Psoas muscle (tissue), 8 donors: ENCODE results near the gene TBC1D5. TPM values are rescaled to one million over a fixed set of nuclear protein-coding genes. Genes with fewer than 3 reads are reported as not detected.

Source experiments
- ATAC-seq, 4 donors: fragments of 200-7000 bp; cut with Tn5 transposase; one replicate each; pipeline ENCODE4 v1.9.1; 2020; ENCODE audit warnings: moderate library complexity in 3 of 4, mild to moderate bottlenecking in 2 of 4
- DNase-seq, 2 donors: peaks; one replicate each; pipeline ENCODE4 v3.0.0-alpha.2; 2020
- H3K27ac ChIP-seq: fragments of 200-600 bp; one replicate; pipeline ENCODE4 v1.8.0; 2022
- H3K27me3 ChIP-seq, 3 donors: fragments of 200-600 bp in 1 of 3; one replicate each; pipeline versions ENCODE4 v1.6.1 to v1.8.0; 2013 to 2022; ENCODE audit warnings: low read length in 2 of 3, mild to moderate bottlenecking in 2 of 3, moderate library complexity in 1 of 3; ENCODE audit not compliant: insufficient read depth in 3 of 3
- H3K36me3 ChIP-seq, 2 donors: fragments of 200-600 bp in 1 of 2; one replicate each; pipeline versions ENCODE4 v1.6.1 to v1.8.0; 2013 to 2022; ENCODE audit warnings: low read depth in 1 of 2, mild to moderate bottlenecking in 1 of 2, moderate library complexity in 1 of 2; ENCODE audit not compliant: insufficient read depth in 1 of 2
- H3K4me1 ChIP-seq: fragments of 200-600 bp; one replicate; pipeline ENCODE4 v1.8.0; 2022
- H3K4me3 ChIP-seq: fragments of 200-600 bp; one replicate; pipeline ENCODE4 v1.8.0; 2022; ENCODE audit warnings: mild to moderate bottlenecking
- H3K9me3 ChIP-seq: fragments of 200-600 bp; one replicate; pipeline ENCODE4 v1.8.0; 2022
- WGBS, 3 donors: extraction: QIAGEN DNeasy Blood & Tissue Kit; methylation state at CpG; one replicate each; pipeline versions ENCODE4 v1.1.6 to v1.1.7; 2013; 5-methylcytosine and 5-hydroxymethylcytosine counted together
- intact Hi-C, 2 donors: fragments of 100-400 bp; cut with DNase I; formaldehyde crosslinking; loops; one replicate each; pipeline versions ENCODE4 v1.11.0 to v1.14.2; 2022
- polyA plus RNA-seq, 3 donors: library from polyadenylated mRNA; stranded (reverse); fragments of 200-250 nt; gene quantifications; one replicate each; pipeline ENCODE4 v1.2.3, GENCODE V29; 2013
- total RNA-seq, 4 donors: library from RNA; stranded (reverse); fragmentation: NEBNext Ultra II Directional in 2 of 4; extraction: Animal tissue kit (Norgen Biotek cat#: 25700) in 2 of 4; gene quantifications; one replicate each; pipeline versions ENCODE4 v1.2.1 to v1.2.4, GENCODE V29; 2021 to 2023
- TF ChIP-seq, protein P1 (sequence below): fragments of 200-600 bp; IDR thresholded peaks from one replicate; pipeline ENCODE4 v1.8.0; 2022; ENCODE audit warnings: antibody characterized with exemption
- donor health status: healthy with polysubstance abuse.
- donor health status: DM: no; HTN: no; CAD: no; lungs with moderate emphysema.
- donor health status: Bipolar disorder and iron deficiency.
- donor health status: healthy.
- donor health status: DM: yes; HTN: yes; CAD: no.
- donor health status: DM: no; HTN: no; CAD: no.
- donor health status: DM: no; HTN: no; CAD: no.
- donor health status: DM: yes; HTN: yes; CAD: no.

The TBC1D5 gene
- total and polyA plus RNA-seq, 7 donors, result 4.3 to 20.4 (median 13.3) TPM

- ATAC-seq (no peak), DNase-seq (no peak)
- H3K4me1 ChIP-seq, result peaks cover 42% of the 10 kb centered on the region
- WGBS, 3 donors, result 12 to 37% (median 16%) methylated on average over 3 of the region's 3 CpGs
- no peak overlapping the region for H3K27ac ChIP-seq
- TF ChIP-seq, protein P1, sequence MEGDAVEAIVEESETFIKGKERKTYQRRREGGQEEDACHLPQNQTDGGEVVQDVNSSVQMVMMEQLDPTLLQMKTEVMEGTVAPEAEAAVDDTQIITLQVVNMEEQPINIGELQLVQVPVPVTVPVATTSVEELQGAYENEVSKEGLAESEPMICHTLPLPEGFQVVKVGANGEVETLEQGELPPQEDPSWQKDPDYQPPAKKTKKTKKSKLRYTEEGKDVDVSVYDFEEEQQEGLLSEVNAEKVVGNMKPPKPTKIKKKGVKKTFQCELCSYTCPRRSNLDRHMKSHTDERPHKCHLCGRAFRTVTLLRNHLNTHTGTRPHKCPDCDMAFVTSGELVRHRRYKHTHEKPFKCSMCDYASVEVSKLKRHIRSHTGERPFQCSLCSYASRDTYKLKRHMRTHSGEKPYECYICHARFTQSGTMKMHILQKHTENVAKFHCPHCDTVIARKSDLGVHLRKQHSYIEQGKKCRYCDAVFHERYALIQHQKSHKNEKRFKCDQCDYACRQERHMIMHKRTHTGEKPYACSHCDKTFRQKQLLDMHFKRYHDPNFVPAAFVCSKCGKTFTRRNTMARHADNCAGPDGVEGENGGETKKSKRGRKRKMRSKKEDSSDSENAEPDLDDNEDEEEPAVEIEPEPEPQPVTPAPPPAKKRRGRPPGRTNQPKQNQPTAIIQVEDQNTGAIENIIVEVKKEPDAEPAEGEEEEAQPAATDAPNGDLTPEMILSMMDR, result no peak
- H3K36me3 ChIP-seq, result no peaks in the 10 kb centered on the region
- H3K4me3 ChIP-seq, result no peak overlapping the region
- intact Hi-C loops, result no loop called here
- H3K27me3 ChIP-seq, result no peaks in the 10 kb centered on the region
- no peaks in the 10 kb centered on the region for H3K9me3 ChIP-seq
Measured at GRCh38 chr3:17195192-17195611, 547.2 kb downstream of the TBC1D5 start.

- Histone ChIP-seq H3K27me3 (no peaks in the 10 kb centered on the region), H3K4me1 (peaks cover 46% of the 10 kb centered on the region), H3K27ac (peak overlapping the region; percentile 20), H3K9me3 (no peaks in the 10 kb centered on the region), H3K4me3 (no peak overlapping the region), H3K36me3 (no peaks in the 10 kb centered on the region)
- ATAC-seq, result no peak
- intact Hi-C loops, result loop anchor here in 1 of 2 donors (5.0 kb wide), 1 partner anchor 52 kb away; no protein-coding TSS in a partner anchor
- TF ChIP-seq, protein P1, result no peak
- 64 to 88% (median 73%) methylated on average over 5 of the region's 5 CpGs for WGBS, 3 donors
- DNase-seq, result no peak
Measured at GRCh38 chr3:17194116-17194515, 548.3 kb downstream of the TBC1D5 start.

DNA sequence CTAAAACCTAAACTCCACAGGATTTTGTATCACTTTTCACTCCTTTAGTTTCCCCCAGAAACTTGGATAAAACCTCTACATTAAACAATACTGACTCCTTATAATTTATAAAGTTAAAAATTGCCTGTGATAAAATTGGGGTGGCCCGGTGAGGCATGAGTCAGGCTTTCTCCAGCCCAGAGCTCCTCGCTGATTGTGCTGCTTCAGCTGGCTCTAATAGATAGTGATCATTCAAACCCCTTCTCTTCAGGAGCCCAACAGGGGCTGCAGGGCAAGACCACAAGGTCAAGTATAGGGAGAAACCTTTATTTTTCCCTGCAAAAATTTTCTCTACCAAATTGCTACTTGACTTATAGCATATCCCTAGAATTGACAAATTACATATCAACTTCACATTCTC, 549.4 kb downstream of the TBC1D5 start:
- no peaks in the 10 kb centered on the region for H3K27me3 ChIP-seq
- H3K4me1 ChIP-seq, result peaks cover 57% of the 10 kb centered on the region
- ATAC-seq, result no peak
- no peak for DNase-seq
- peak overlapping the region; percentile 69 for H3K27ac ChIP-seq
- H3K9me3 ChIP-seq, result no peaks in the 10 kb centered on the region
- 76 to 91% (median 91%) methylated on average over 2 of the region's 2 CpGs for WGBS, 3 donors
- no peak overlapping the region for H3K4me3 ChIP-seq
- intact Hi-C loops, result loop anchor here in 1 of 2 donors (5.0 kb wide), 1 partner anchor 51 kb away; no protein-coding TSS in a partner anchor
- no peaks in the 10 kb centered on the region for H3K36me3 ChIP-seq
- TF ChIP-seq, protein P1, result no peak

DNA sequence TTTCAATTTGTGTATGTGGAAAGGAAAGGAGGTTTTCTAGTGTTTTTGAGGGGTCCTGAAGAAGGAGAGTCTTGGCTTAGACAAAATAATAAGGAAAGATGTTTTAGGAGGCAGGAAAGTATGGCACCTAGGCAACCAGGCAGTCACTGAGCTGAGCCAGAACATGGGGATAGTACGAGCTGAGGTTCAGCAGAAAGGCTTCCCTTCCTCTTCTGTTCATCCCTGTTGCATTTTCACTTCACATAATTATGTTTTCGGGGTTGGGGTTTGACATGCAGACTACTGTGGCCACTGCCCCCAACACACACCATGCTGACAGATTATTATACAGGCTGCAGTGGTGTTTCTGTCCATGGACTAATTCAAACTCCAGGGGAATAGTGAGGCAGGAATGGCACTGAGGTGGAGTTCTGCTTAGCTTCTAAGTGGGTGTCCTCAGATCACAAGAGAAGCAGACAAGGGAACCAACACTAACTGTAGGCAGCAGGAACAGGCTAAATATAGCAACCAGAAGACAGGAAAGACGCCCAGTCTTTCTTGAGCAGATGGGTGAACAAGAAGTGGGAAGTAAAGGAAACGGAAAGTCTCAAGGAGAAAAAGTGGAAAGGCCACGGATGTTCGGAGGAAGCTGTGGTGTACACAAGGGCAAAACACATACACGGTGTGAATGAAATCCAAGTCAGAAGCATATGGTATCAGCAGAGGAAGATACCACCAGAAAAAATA, 551.9 kb downstream of the TBC1D5 start:
- no peaks in the 10 kb centered on the region for H3K9me3 ChIP-seq
- H3K27me3 ChIP-seq, result no peaks in the 10 kb centered on the region
- TF ChIP-seq, protein P1, result no peak
- H3K27ac ChIP-seq, result peak overlapping the region; percentile 69
- H3K4me3 ChIP-seq, result no peak overlapping the region
- peaks cover 58% of the 10 kb centered on the region for H3K4me1 ChIP-seq
- no peaks in the 10 kb centered on the region for H3K36me3 ChIP-seq
- DNase-seq (no peak), ATAC-seq (peak; percentile 53 to 77 (median 67))
- intact Hi-C loops, result loop anchor here in 1 of 2 donors (5.0 kb wide), 1 partner anchor 48 kb away; no protein-coding TSS in a partner anchor
- WGBS, 3 donors, result 45 to 68% (median 52%) methylated on average over 7 of the region's 7 CpGs
